VCaP (cell line): ENCODE results near the gene RAB26.
"Not testable (repeated sequence)": the region's sequence is repeated elsewhere in the genome, so short reads cannot be mapped to it uniquely, and the experiment has no call there.

Experiments
- H3K27ac ChIP-seq: fragments of 450-650 bp; 2 replicates; pipeline ENCODE4 v1.5.1; 2017
- CTCF ChIP-seq: fragments of 450-650 bp; conservative IDR thresholded peaks from 2 replicates; pipeline ENCODE4 v1.5.1; 2017; ENCODE audit warnings: mild to moderate bottlenecking, moderate library complexity

Gene RAB26

GRCh38 chr16:2199095-2199494, 50.7 kb downstream of the RAB26 start:
- no peak overlapping the region for H3K27ac ChIP-seq
- no peak for TF ChIP-seq CTCF

- no peak overlapping the region for H3K27ac ChIP-seq
- TF ChIP-seq CTCF: no peak
Measured at GRCh38 chr16:2199621-2200139, 51.3 kb downstream of the RAB26 start.

GRCh38 chr16:2200313-2200712, 51.9 kb downstream of the RAB26 start:
- no peak for TF ChIP-seq CTCF
- no peak overlapping the region for H3K27ac ChIP-seq

GRCh38 chr16:2203119-2203688, 54.8 kb downstream of the RAB26 start:
- not testable (repeated sequence) for H3K27ac ChIP-seq
